ENCODE results near the gene CHCHD6. TPM values are rescaled to one million over a fixed set of nuclear protein-coding genes. Genes with fewer than 3 reads are reported as not detected.

Gene CHCHD6
- total RNA-seq, 1 experiment from 2014 or later: 29.6 TPM

DNA sequence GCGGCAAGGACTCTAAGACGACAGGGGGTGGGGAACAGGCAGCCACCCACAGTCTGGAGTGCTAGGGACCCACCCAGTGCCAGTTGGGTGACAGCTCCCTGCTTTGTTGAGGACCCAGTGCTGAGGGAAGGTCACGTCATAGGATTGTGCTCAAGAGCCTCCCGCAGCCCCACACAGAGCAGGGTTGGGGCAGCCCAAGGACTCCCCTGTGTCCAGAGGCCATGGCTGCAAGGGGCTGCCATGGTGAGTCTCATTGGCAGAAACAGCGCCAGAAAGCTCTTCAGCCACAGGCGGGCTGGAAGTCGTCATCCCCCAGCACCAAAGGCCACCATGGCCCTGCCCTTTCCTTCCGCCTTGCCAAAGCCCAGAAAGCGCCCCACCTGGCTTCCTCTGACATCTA lies 241.9 kb downstream of the CHCHD6 start:
- H3K36me3 Mint-ChIP-seq (ENCODE audit: insufficient read depth, unreplicated experiment): peaks cover 6% of the 10 kb centered on the region
- intact Hi-C loops (cut with micrococcal nuclease): no loop called here
- TF ChIP-seq, protein P1, sequence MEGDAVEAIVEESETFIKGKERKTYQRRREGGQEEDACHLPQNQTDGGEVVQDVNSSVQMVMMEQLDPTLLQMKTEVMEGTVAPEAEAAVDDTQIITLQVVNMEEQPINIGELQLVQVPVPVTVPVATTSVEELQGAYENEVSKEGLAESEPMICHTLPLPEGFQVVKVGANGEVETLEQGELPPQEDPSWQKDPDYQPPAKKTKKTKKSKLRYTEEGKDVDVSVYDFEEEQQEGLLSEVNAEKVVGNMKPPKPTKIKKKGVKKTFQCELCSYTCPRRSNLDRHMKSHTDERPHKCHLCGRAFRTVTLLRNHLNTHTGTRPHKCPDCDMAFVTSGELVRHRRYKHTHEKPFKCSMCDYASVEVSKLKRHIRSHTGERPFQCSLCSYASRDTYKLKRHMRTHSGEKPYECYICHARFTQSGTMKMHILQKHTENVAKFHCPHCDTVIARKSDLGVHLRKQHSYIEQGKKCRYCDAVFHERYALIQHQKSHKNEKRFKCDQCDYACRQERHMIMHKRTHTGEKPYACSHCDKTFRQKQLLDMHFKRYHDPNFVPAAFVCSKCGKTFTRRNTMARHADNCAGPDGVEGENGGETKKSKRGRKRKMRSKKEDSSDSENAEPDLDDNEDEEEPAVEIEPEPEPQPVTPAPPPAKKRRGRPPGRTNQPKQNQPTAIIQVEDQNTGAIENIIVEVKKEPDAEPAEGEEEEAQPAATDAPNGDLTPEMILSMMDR (IDR thresholded peaks at IDR 0.05; ENCODE audit: unreplicated experiment): no peak
- H3K4me1 Mint-ChIP-seq (ENCODE audit: insufficient read depth, unreplicated experiment): peaks cover 6% of the 10 kb centered on the region
- no TSS peak for BruUV-seq (replicated peaks)
- H3K9me3 Mint-ChIP-seq (ENCODE audit: unreplicated experiment): no peaks in the 10 kb centered on the region
- ChIA-PET POLR2A (no interaction called here), CTCF (no interaction called here)
- H3K4me3 Mint-ChIP-seq (ENCODE audit: unreplicated experiment): no peak overlapping the region
- H3K27me3 Mint-ChIP-seq (ENCODE audit: insufficient read depth, unreplicated experiment): no peaks in the 10 kb centered on the region
- DNase-seq (ENCODE audit: unreplicated experiment): no peak
- no peak overlapping the region for H3K27ac Mint-ChIP-seq (ENCODE audit: low read depth, unreplicated experiment)

- POLR2A ChIA-PET: no interaction called here
- H3K4me3 Mint-ChIP-seq (ENCODE audit: unreplicated experiment): no peak overlapping the region
- H3K36me3 Mint-ChIP-seq (ENCODE audit: insufficient read depth, unreplicated experiment): peaks cover 6% of the 10 kb centered on the region
- H3K4me1 Mint-ChIP-seq (ENCODE audit: insufficient read depth, unreplicated experiment): peaks cover 6% of the 10 kb centered on the region
- no peak overlapping the region for H3K27ac Mint-ChIP-seq (ENCODE audit: low read depth, unreplicated experiment)
- no TSS peak for BruUV-seq (replicated peaks)
- intact Hi-C loops (cut with micrococcal nuclease): no loop called here
- no peaks in the 10 kb centered on the region for H3K27me3 Mint-ChIP-seq (ENCODE audit: insufficient read depth, unreplicated experiment)
- CTCF ChIA-PET: no interaction called here
- H3K9me3 Mint-ChIP-seq (ENCODE audit: unreplicated experiment): no peaks in the 10 kb centered on the region
- TF ChIP-seq, protein P1 (IDR thresholded peaks at IDR 0.05; ENCODE audit: unreplicated experiment): no peak
- no peak for DNase-seq (ENCODE audit: unreplicated experiment)
Observed at GRCh38 chr3:126946405-126946804, 242.4 kb downstream of the CHCHD6 start.

DNA sequence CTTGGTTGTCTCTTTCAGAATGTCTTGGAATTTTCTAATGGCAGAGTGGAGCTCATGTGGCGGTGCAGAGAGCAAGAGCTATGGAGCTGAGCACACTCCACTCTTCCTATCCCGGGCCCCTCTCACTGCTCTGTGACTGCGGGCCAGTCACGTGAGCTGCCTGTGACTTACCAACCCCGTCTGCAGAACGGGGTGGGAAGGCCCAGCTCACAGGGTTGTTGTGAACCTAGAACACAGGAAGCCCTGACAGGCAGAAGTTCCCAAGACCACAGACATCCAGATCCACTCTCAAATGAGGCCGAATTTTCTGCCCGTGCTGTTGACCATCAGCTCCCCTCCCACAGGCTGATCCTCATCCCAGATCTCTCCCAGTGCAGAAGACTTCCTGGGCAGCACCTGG lies 243.4 kb downstream of the CHCHD6 start:
- intact Hi-C loops (cut with micrococcal nuclease): no loop called here
- H3K27me3 Mint-ChIP-seq (ENCODE audit: insufficient read depth, unreplicated experiment): no peaks in the 10 kb centered on the region
- TF ChIP-seq, protein P1 (IDR thresholded peaks at IDR 0.05; ENCODE audit: unreplicated experiment): no peak
- H3K4me3 Mint-ChIP-seq (ENCODE audit: unreplicated experiment): no peak overlapping the region
- no TSS peak for BruUV-seq (replicated peaks)
- ChIA-PET POLR2A (no interaction called here), CTCF (no interaction called here)
- peaks cover 6% of the 10 kb centered on the region for H3K36me3 Mint-ChIP-seq (ENCODE audit: insufficient read depth, unreplicated experiment)
- no peaks in the 10 kb centered on the region for H3K4me1 Mint-ChIP-seq (ENCODE audit: insufficient read depth, unreplicated experiment)
- no peaks in the 10 kb centered on the region for H3K9me3 Mint-ChIP-seq (ENCODE audit: unreplicated experiment)
- H3K27ac Mint-ChIP-seq (ENCODE audit: low read depth, unreplicated experiment): no peak overlapping the region
- DNase-seq (ENCODE audit: unreplicated experiment): no peak

GRCh38 chr3:126948980-126949535 lies 245.0 kb downstream of the CHCHD6 start:
- POLR2A ChIA-PET: no interaction called here

More at GRCh38 chr3:126948980-126949535, 245.0 kb downstream of the CHCHD6 start:
- H3K4me1 Mint-ChIP-seq (ENCODE audit: insufficient read depth, unreplicated experiment): no peaks in the 10 kb centered on the region
- H3K36me3 Mint-ChIP-seq (ENCODE audit: insufficient read depth, unreplicated experiment): no peaks in the 10 kb centered on the region
- intact Hi-C loops (cut with micrococcal nuclease): no loop called here
- no TSS peak for BruUV-seq (replicated peaks)
- H3K27me3 Mint-ChIP-seq (ENCODE audit: insufficient read depth, unreplicated experiment): no peaks in the 10 kb centered on the region
- CTCF ChIA-PET: interaction anchor here (0.7 kb wide), 1 partner anchor 1548 kb away, joined by 5 read pairs; no protein-coding TSS in a partner anchor
- H3K9me3 Mint-ChIP-seq (ENCODE audit: unreplicated experiment): no peaks in the 10 kb centered on the region
- TF ChIP-seq, protein P1 (IDR thresholded peaks at IDR 0.05; ENCODE audit: unreplicated experiment): no peak
- no peak for DNase-seq (ENCODE audit: unreplicated experiment)
- no peak overlapping the region for H3K27ac Mint-ChIP-seq (ENCODE audit: low read depth, unreplicated experiment)
- H3K4me3 Mint-ChIP-seq (ENCODE audit: unreplicated experiment): no peak overlapping the region
